HG02571 (cell line): ENCODE data around the gene PDE8B.
"Not testable (repeated sequence)": the region's sequence is repeated elsewhere in the genome, so short reads cannot be mapped to it uniquely, and the experiment has no call there.

Source experiments
- ATAC-seq: cut with Tn5 transposase; IDR thresholded peaks from one replicate; pipeline ENCODE4 v1.9.1; 2021; ENCODE audit warnings: mild to moderate bottlenecking, moderate library complexity; ENCODE audit not compliant: unreplicated experiment

The PDE8B gene

GRCh38 chr5:77355080-77355479 is 144.6 kb downstream of the PDE8B start:
- ATAC-seq = no peak

- no peak for ATAC-seq
These were observed 145.3 kb downstream of the PDE8B start for GRCh38 chr5:77355751-77356150.

- peak; percentile 72 for ATAC-seq
These were observed 146.3 kb downstream of the PDE8B start for GRCh38 chr5:77356740-77357139.

GRCh38 chr5:77358255-77359205 is 148.1 kb downstream of the PDE8B start:
- ATAC-seq = no peak

GRCh38 chr5:77359231-77359630 is 148.8 kb downstream of the PDE8B start:
- no peak for ATAC-seq

GRCh38 chr5:77360381-77360780 is 149.9 kb downstream of the PDE8B start:
- ATAC-seq = no peak

GRCh38 chr5:77360973-77361372 is 150.5 kb downstream of the PDE8B start:
- no peak for ATAC-seq

GRCh38 chr5:77366717-77367500 is 156.4 kb downstream of the PDE8B start:
- no peak for ATAC-seq

GRCh38 chr5:77367741-77368140 is 157.3 kb downstream of the PDE8B start:
- ATAC-seq = no peak

GRCh38 chr5:77368367-77368766 is 157.9 kb downstream of the PDE8B start:
- no peak for ATAC-seq

- ATAC-seq = no peak
These were observed 159.1 kb downstream of the PDE8B start for GRCh38 chr5:77369566-77369965.

- no peak for ATAC-seq
These were observed 164.2 kb downstream of the PDE8B start for GRCh38 chr5:77374686-77375085.

- ATAC-seq = no peak
These were observed 166.3 kb downstream of the PDE8B start for GRCh38 chr5:77376609-77377300.

- no peak for ATAC-seq
These were observed 169.1 kb downstream of the PDE8B start for GRCh38 chr5:77379558-77380061.

GRCh38 chr5:77380636-77381035 is 170.2 kb downstream of the PDE8B start:
- no peak for ATAC-seq

- not testable (repeated sequence) for ATAC-seq
These were observed 172.9 kb downstream of the PDE8B start for GRCh38 chr5:77383336-77383735.

GRCh38 chr5:77386340-77386739 is 175.9 kb downstream of the PDE8B start:
- ATAC-seq = not testable (repeated sequence)

GRCh38 chr5:77389746-77390145 is 179.3 kb downstream of the PDE8B start:
- no peak for ATAC-seq

GRCh38 chr5:77390221-77390620 is 179.7 kb downstream of the PDE8B start:
- ATAC-seq = no peak

GRCh38 chr5:77390795-77391194 is 180.3 kb downstream of the PDE8B start:
- ATAC-seq = no peak

- ATAC-seq = no peak
These were observed 180.8 kb downstream of the PDE8B start for GRCh38 chr5:77391240-77391765.
